Thyroid gland (tissue), 4 donors: ENCODE measurements around the gene EDEM1. TPM values are rescaled to one million over a fixed set of nuclear protein-coding genes. Genes with fewer than 3 reads are reported as not detected.
"Not testable (repeated sequence)": the region's sequence is repeated elsewhere in the genome, so short reads cannot be mapped to it uniquely, and the experiment has no call there.

Source experiments
- DNase-seq, 2 donors: peaks; one replicate each; pipeline ENCODE4 v3.0.0-alpha.2; 2019
- H3K27ac ChIP-seq, 3 donors: fragments of 200-600 bp; sonication (generic); 1 replicate in 2 of 3; 2 replicates in 1 of 3; pipeline ENCODE4 v1.5.1; 2016 to 2019; ENCODE audit warnings: mild to moderate bottlenecking in 1 of 3, moderate library complexity in 1 of 3
- H3K27me3 ChIP-seq: fragments of 200-600 bp; sonication (generic); one replicate; pipeline ENCODE4 v1.5.1; 2019
- H3K36me3 ChIP-seq, 2 donors: fragments of 200-600 bp; sonication (generic); one replicate each; pipeline ENCODE4 v1.5.1; 2016 to 2019
- H3K4me1 ChIP-seq, 2 donors: fragments of 200-600 bp; sonication (generic); one replicate each; pipeline ENCODE4 v1.5.1; 2017 to 2019
- H3K4me3 ChIP-seq, 3 donors: fragments of 200-600 bp; sonication (generic); replicated peaks in 1 of 3; 1 replicate in 2 of 3; 2 replicates in 1 of 3; pipeline ENCODE4 v1.5.1; 2016; ENCODE audit warnings: mild to moderate bottlenecking in 1 of 3
- H3K9me3 ChIP-seq: fragments of 200-600 bp; sonication (generic); one replicate; pipeline ENCODE4 v1.5.1; 2017
- POLR2A ChIP-seq, 2 donors: fragments of 450-650 bp; IDR thresholded peaks; one replicate each; pipeline ENCODE4 v1.6.1; 2017; ENCODE audit warnings: antibody characterized with exemption in 2 of 2, mild to moderate bottlenecking in 2 of 2, moderate library complexity in 1 of 2
- WGBS, 2 donors: methylation state at CpG; one replicate each; pipeline ENCODE4 v1.1.5; 2017; 5-methylcytosine and 5-hydroxymethylcytosine counted together
- intact Hi-C: fragments of 100-400 bp; cut with DNase I; formaldehyde crosslinking; loops from one replicate; pipeline ENCODE4 v1.15.1; 2023
- total RNA-seq, 4 donors: library from RNA; depleted of rRNA; stranded (reverse); fragments of >200 nt; gene quantifications; one replicate each; pipeline ENCODE4 v1.2.3, GENCODE V29; 2016
- TF ChIP-seq, protein P1 (sequence below), 6 experiments: fragments of 200-600 bp in 3 of 6; fragments of 450-650 bp in 3 of 6; sonication (generic) in 3 of 6; IDR thresholded peaks; one replicate each; pipeline ENCODE4 v1.5.1; 2016 to 2019; ENCODE audit warnings: antibody characterized with exemption in 6 of 6, mild to moderate bottlenecking in 2 of 6, inconsistent platforms in 1 of 6, moderate library complexity in 1 of 6

Gene EDEM1
- total RNA-seq, 4 donors from 2014 or later: 26.1 to 58.4 (median 43.0) TPM

DNA sequence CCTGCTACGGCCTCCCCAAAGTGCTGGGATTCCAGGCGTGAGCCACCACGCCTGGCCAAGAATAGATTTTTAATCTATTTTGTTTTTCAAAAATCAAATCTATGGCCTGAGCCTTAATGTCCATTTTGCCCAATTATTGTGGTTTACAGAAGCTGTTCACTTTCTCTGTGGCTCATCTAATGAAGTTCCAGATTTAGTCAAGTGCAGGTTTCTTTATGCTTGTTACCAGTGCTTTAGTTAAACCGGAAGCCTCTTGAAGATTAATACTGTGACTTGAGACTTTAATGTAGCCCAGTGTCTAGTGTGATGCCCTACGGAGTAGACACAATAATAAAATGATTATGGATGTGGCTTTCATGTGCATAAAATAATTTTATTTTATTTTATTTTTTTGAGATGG lies 16.5 kb upstream of the EDEM1 start:
- Histone ChIP-seq H3K36me3 (peaks cover 29 to 38% of the 10 kb centered on the region in 2 donors), H3K4me3 (no peak overlapping the region), H3K27ac (no peak overlapping the region), H3K27me3 (no peaks in the 10 kb centered on the region), H3K4me1 (peaks cover 4 to 7% of the 10 kb centered on the region in 2 donors), H3K9me3 (no peaks in the 10 kb centered on the region)
- TF ChIP-seq, protein P1, sequence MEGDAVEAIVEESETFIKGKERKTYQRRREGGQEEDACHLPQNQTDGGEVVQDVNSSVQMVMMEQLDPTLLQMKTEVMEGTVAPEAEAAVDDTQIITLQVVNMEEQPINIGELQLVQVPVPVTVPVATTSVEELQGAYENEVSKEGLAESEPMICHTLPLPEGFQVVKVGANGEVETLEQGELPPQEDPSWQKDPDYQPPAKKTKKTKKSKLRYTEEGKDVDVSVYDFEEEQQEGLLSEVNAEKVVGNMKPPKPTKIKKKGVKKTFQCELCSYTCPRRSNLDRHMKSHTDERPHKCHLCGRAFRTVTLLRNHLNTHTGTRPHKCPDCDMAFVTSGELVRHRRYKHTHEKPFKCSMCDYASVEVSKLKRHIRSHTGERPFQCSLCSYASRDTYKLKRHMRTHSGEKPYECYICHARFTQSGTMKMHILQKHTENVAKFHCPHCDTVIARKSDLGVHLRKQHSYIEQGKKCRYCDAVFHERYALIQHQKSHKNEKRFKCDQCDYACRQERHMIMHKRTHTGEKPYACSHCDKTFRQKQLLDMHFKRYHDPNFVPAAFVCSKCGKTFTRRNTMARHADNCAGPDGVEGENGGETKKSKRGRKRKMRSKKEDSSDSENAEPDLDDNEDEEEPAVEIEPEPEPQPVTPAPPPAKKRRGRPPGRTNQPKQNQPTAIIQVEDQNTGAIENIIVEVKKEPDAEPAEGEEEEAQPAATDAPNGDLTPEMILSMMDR (IDR thresholded peaks at IDR 0.05): no peak
- DNase-seq: no peak
- 84 to 85% methylated on average over 5 of the region's 5 CpGs for WGBS, 2 donors
- intact Hi-C loops: no loop called here

DNA sequence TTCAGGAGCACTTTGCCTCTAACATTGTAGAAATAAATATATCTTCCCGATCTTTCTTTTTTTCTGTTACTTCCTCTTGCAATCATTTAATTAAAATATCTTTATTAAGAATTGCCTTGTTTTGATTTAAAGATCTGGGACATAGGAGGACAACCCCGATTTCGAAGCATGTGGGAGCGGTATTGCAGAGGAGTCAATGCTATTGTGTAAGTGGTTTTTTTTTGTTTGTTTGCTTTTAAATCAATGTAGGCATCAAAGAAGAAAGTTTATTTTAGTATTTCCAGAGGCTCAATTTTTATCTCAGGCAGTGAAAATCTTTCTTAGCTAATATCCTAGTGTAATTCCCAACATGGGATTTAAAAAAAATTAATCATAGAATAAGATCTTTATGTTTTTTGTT lies 15.5 kb upstream of the EDEM1 start:
- TF ChIP-seq, protein P1 (IDR thresholded peaks at IDR 0.05): no peak
- TF ChIP-seq POLR2A (IDR thresholded peaks at IDR 0.05): no peak
- 95% methylated on average over 4 of the region's 4 CpGs for WGBS, 2 donors
- DNase-seq: no peak
- Histone ChIP-seq H3K27ac (no peak overlapping the region), H3K9me3 (no peaks in the 10 kb centered on the region), H3K27me3 (no peaks in the 10 kb centered on the region), H3K4me3 (no peak overlapping the region), H3K4me1 (peaks cover 4 to 7% of the 10 kb centered on the region in 2 donors), H3K36me3 (peaks cover 29 to 38% of the 10 kb centered on the region in 2 donors)
- intact Hi-C loops: no loop called here

DNA sequence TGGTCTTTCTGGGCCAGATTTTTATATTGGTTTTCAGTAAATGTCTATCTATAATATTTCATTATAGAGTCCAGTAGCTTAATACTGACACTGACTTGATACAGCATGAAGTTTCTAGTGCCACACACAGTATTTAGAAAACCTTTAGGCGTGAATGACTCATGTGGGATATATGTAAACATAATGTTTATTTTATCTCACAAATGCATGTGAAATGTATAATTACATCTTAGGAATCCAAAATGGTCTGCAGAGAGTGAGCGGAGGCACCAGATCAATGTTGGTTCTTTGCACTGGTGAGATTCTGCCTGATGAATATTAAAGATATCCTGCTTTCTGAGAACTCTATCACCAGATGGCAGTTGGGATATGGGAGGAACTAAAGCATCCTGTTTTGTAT lies 8.5 kb upstream of the EDEM1 start:
- H3K27ac ChIP-seq, intact Hi-C loops, H3K4me3 ChIP-seq, H3K4me1 ChIP-seq, H3K9me3 ChIP-seq, DNase-seq, H3K27me3 ChIP-seq: not testable (repeated sequence)
- peaks cover 27 to 32% of the 10 kb centered on the region in 2 donors for H3K36me3 ChIP-seq
- WGBS, 2 donors: 96 to 100% methylated on average over 2 of the region's 2 CpGs

DNA sequence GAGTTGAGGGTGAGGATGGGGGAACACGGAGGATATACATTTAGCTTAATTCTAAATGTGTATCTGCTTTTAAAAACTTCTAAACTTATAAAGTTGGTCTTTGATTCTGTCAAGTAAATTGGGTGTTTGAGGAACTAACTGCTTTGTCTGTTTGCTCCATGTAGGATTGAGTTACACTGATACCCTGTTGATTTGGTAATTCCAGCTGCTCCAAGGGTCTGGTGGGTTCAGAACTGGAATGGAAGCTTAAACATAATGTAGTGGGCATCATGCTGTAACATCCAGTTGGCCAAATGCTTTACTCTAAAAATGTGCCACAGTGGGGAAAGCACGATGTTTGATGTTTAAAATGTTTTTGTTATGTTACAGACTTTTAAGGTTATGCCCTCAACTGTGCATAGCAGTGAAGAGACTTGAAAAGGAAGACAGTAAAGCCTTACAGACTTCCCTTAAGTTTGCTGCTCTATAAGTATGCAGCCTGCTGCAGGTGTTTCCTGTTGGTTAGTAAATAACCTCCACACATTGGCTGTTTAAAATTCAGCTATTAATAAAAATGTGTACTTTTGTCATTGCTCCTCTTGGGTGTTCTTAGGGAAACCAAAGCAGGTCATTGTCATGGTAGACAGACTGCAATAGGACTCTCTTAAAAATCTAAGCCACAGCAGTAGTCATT lies 5.9 kb upstream of the EDEM1 start:
- DNase-seq: no peak
- WGBS, 2 donors: 85 to 88% methylated on average over 2 of the region's 2 CpGs
- peaks cover 3 to 13% of the 10 kb centered on the region in 2 donors for H3K4me1 ChIP-seq
- H3K9me3 ChIP-seq: no peaks in the 10 kb centered on the region
- TF ChIP-seq POLR2A (IDR thresholded peaks at IDR 0.05): no peak
- TF ChIP-seq, protein P1 (IDR thresholded peaks at IDR 0.05): no peak
- H3K4me3 ChIP-seq: no peak overlapping the region
- H3K27ac ChIP-seq: no peak overlapping the region
- H3K36me3 ChIP-seq: peaks cover 15 to 19% of the 10 kb centered on the region in 2 donors
- intact Hi-C loops: no loop called here
- no peaks in the 10 kb centered on the region for H3K27me3 ChIP-seq

DNA sequence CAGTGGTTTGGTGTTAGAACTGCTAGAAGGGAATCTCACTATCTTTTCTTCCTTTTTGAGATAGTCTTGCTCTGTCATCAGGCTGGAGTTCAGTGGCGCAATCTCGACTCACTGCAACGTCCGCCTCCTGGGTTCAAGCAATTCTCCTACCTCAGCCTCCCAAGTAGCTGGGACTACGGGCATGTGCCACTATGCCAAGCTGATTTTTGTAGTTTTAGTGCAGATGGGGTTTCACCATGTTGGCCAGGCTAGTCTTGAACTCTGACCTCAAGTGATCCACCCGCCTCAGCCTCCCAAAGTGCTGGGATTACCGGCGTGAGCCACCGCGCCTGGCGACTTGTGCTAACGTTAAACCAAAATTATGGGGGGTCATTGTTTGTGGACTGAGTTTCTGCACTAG lies 3.8 kb upstream of the EDEM1 start:
- DNase-seq, H3K4me3 ChIP-seq, H3K9me3 ChIP-seq, H3K27ac ChIP-seq, intact Hi-C loops, H3K27me3 ChIP-seq: not testable (repeated sequence)
- H3K4me1 ChIP-seq: peaks cover 4 to 15% of the 10 kb centered on the region in 2 donors
- H3K36me3 ChIP-seq: peaks cover 5 to 13% of the 10 kb centered on the region in 2 donors
- 98% methylated on average over 12 of the region's 12 CpGs for WGBS, 2 donors

DNA sequence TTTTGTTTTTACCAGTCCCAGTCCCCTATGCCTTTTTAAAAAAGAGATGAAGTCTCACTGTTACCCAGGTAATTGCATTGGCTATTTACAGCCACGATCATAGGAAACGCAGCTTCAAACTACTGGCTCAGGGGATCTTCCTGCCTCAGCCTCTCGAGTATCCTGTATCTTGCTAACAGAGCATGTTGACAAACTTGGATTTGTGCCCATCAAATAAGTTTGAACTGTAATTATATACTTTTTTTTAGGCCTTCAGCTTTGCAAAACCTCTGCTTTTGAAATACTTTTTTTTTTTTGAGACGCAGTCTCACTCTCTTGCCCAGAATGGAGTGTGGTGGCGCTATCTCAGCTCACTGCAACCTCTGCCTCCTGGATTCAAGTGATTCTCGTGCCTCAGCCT lies 3.0 kb upstream of the EDEM1 start:
- no peaks in the 10 kb centered on the region for H3K9me3 ChIP-seq
- H3K4me3 ChIP-seq: no peak overlapping the region
- no peak for DNase-seq
- intact Hi-C loops: no loop called here
- no peaks in the 10 kb centered on the region for H3K27me3 ChIP-seq
- peaks cover 0 to 9% of the 10 kb centered on the region in 2 donors for H3K36me3 ChIP-seq
- peaks cover 11 to 23% of the 10 kb centered on the region in 2 donors for H3K4me1 ChIP-seq
- H3K27ac ChIP-seq: no peak overlapping the region
- TF ChIP-seq, protein P1 (IDR thresholded peaks at IDR 0.05): no peak
- TF ChIP-seq POLR2A (IDR thresholded peaks at IDR 0.05): no peak
- 75 to 81% methylated on average over 6 of the region's 6 CpGs for WGBS, 2 donors
